Adrenal gland (tissue), 12 donors: ENCODE results near the gene CPPED1. TPM values are rescaled to one million over a fixed set of nuclear protein-coding genes. Genes with fewer than 3 reads are reported as not detected.

Experiments used
- DNase-seq, 7 donors: peaks; one replicate each; pipeline ENCODE4 v3.0.0-alpha.2; 2019 to 2020
- H3K27ac ChIP-seq, 5 donors: fragments of 200-600 bp; sonication (generic) in 4 of 5; 1 replicate in 3 of 5; 2 replicates in 2 of 5; pipeline versions ENCODE4 v1.5.1 to v1.8.0; 2016 to 2020; ENCODE audit warnings: mild to moderate bottlenecking in 1 of 5
- H3K27me3 ChIP-seq: fragments of 200-600 bp; 2 replicates; pipeline ENCODE4 v1.8.0; 2021
- H3K36me3 ChIP-seq, 2 donors: fragments of 200-600 bp; replicated peaks in 1 of 2; 1 replicate in 1 of 2; 2 replicates in 1 of 2; pipeline versions ENCODE4 v1.5.1 to v1.8.0; 2018 to 2022
- H3K4me1 ChIP-seq, 2 donors: fragments of 200-600 bp; replicated peaks in 1 of 2; 1 replicate in 1 of 2; 2 replicates in 1 of 2; pipeline versions ENCODE4 v1.5.1 to v1.8.0; 2018 to 2021
- H3K4me3 ChIP-seq, 4 donors: fragments of 200-600 bp; sonication (generic) in 3 of 4; one replicate each; pipeline ENCODE4 v1.5.1; 2016 to 2018
- H3K9me3 ChIP-seq, 3 donors: fragments of 200-600 bp; sonication (generic) in 1 of 3; replicated peaks in 1 of 3; 1 replicate in 2 of 3; 2 replicates in 1 of 3; pipeline versions ENCODE4 v1.5.1 to v1.8.0; 2016 to 2021
- POLR2A ChIP-seq, 2 donors: fragments of 450-650 bp; IDR thresholded peaks; one replicate each; pipeline ENCODE4 v1.6.1; 2017; ENCODE audit warnings: antibody characterized with exemption in 2 of 2, mild to moderate bottlenecking in 2 of 2, moderate library complexity in 1 of 2
- WGBS, 4 donors: extraction: QIAGEN DNeasy Blood & Tissue Kit in 2 of 4; methylation state at CpG; one replicate each; pipeline versions ENCODE4 v1.1.5 to v1.1.7; 2013 to 2017; 5-methylcytosine and 5-hydroxymethylcytosine counted together
- intact Hi-C, 2 donors: fragments of 100-400 bp; cut with DNase I; formaldehyde crosslinking; loops; one replicate each; pipeline versions ENCODE4 v1.14.1 to v1.15.0; 2022 to 2023
- polyA plus RNA-seq, 3 donors: library from polyadenylated mRNA; stranded (reverse); fragments of 200-250 nt in 2 of 3; fragments of 350-450 nt in 1 of 3; fragmentation: Illumina TruSeq in 1 of 3; extraction: RNeasy Lipid Tissue Mini Kit (QIAGEN cat#74804) in 1 of 3; gene quantifications; one replicate each; pipeline ENCODE4 v1.2.3, GENCODE V29; 2013 to 2014
- total RNA-seq, 9 donors: library from RNA; depleted of rRNA in 4 of 9; stranded (reverse); fragments of >200 nt in 4 of 9; fragments of 120-200 nt in 1 of 9; fragmentation: NEBNext Ultra II Directional in 1 of 9; extraction: Animal tissue kit (Norgen Biotek cat#: 25700) in 1 of 9; gene quantifications; one replicate each; pipeline versions ENCODE4 v1.1.0 to v1.2.4, GENCODE V29; 2013 to 2023
- TF ChIP-seq, protein P1 (sequence below), 6 experiments: fragments of 450-650 bp in 4 of 6; fragments of 200-600 bp in 2 of 6; sonication (generic) in 1 of 6; IDR thresholded peaks; 1 replicate in 5 of 6; 2 replicates in 1 of 6; pipeline versions ENCODE4 v1.5.1 to v1.8.0; 2016 to 2021; ENCODE audit warnings: antibody characterized with exemption in 6 of 6, mild to moderate bottlenecking in 2 of 6, moderate library complexity in 1 of 6
- donor health status: healthy with polysubstance abuse.
- donor health status: Bipolar disorder and iron deficiency.
- donor health status: DM: yes; HTN: yes; CAD: no.
- donor health status: DM: no; HTN: no; CAD: no.
- donor health status: DM: no; HTN: no; CAD: no.
- donor health status: DM: yes; HTN: yes; CAD: no.

The CPPED1 gene
- total and polyA plus RNA-seq, 12 donors = 8.1 to 38.1 (median 14.2) TPM

DNA sequence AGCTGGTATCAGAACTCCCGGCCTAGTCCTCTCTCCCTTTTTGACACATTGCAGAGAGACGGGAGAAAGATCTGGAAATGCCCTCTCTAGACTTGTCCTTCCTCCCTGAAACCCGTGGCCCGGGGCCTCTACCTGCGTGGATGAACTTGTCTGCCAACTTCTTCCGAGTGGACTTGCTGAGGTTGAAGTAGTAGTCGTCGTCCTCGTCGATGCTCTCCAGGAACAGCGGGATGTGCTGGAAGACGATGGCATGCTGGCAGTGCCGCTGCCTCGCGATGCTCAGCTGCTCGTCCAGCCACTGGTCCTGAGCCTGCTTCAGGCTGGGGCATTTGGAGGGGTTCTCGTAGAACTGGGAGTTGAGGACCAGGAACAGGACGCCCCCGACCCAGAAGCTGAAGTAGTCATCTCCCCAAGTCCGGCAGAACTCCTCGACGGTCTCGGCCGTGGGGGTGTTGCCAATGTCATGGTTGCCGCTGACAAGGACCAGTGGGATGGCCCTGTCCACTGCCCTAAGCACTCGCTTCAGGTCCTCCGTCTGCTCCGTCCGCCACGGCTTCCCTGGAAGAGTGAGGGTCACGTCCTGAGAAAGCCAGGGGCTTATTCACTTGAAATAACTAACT lies 99.1 kb downstream of the CPPED1 start:
- no peaks in the 10 kb centered on the region for H3K9me3 ChIP-seq
- no peak overlapping the region for H3K27ac ChIP-seq
- H3K4me3 ChIP-seq = no peak overlapping the region
- intact Hi-C loops = no loop called here
- DNase-seq = peak in 1 of 7 donors; percentile 35
- no peaks in the 10 kb centered on the region for H3K27me3 ChIP-seq
- no peaks in the 10 kb centered on the region for H3K36me3 ChIP-seq
- H3K4me1 ChIP-seq = no peaks in the 10 kb centered on the region
- 96 to 98% (median 96%) methylated on average over 15 to 31 of the region's 31 CpGs for WGBS, 4 donors
- TF ChIP-seq POLR2A (IDR thresholded peaks at IDR 0.05) = no peak
- TF ChIP-seq, protein P1, sequence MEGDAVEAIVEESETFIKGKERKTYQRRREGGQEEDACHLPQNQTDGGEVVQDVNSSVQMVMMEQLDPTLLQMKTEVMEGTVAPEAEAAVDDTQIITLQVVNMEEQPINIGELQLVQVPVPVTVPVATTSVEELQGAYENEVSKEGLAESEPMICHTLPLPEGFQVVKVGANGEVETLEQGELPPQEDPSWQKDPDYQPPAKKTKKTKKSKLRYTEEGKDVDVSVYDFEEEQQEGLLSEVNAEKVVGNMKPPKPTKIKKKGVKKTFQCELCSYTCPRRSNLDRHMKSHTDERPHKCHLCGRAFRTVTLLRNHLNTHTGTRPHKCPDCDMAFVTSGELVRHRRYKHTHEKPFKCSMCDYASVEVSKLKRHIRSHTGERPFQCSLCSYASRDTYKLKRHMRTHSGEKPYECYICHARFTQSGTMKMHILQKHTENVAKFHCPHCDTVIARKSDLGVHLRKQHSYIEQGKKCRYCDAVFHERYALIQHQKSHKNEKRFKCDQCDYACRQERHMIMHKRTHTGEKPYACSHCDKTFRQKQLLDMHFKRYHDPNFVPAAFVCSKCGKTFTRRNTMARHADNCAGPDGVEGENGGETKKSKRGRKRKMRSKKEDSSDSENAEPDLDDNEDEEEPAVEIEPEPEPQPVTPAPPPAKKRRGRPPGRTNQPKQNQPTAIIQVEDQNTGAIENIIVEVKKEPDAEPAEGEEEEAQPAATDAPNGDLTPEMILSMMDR (IDR thresholded peaks at IDR 0.05) = no peak

- H3K27ac ChIP-seq = no peak overlapping the region
- no peak overlapping the region for H3K4me3 ChIP-seq
- 74 to 90% (median 84%) methylated on average over 5 of the region's 5 CpGs for WGBS, 4 donors
- peak in 1 of 7 donors; percentile 41 for DNase-seq
- no peaks in the 10 kb centered on the region for H3K36me3 ChIP-seq
- TF ChIP-seq POLR2A (IDR thresholded peaks at IDR 0.05) = no peak
- TF ChIP-seq, protein P1 (IDR thresholded peaks at IDR 0.05) = no peak
- no peaks in the 10 kb centered on the region for H3K27me3 ChIP-seq
- H3K4me1 ChIP-seq = no peaks in the 10 kb centered on the region
- H3K9me3 ChIP-seq = no peaks in the 10 kb centered on the region
- intact Hi-C loops = no loop called here
Measured at GRCh38 chr16:12703935-12704334, 99.8 kb downstream of the CPPED1 start.

GRCh38 chr16:12700161-12700560 lies 103.5 kb downstream of the CPPED1 start:
- WGBS, 4 donors = 94 to 97% (median 95%) methylated on average over 2 to 3 of the region's 3 CpGs
- intact Hi-C loops = no loop called here
- no peaks in the 10 kb centered on the region for H3K27me3 ChIP-seq
- H3K9me3 ChIP-seq = no peaks in the 10 kb centered on the region
- no peaks in the 10 kb centered on the region for H3K4me1 ChIP-seq
- H3K36me3 ChIP-seq = no peaks in the 10 kb centered on the region
- no peak overlapping the region for H3K27ac ChIP-seq
- TF ChIP-seq, protein P1 (IDR thresholded peaks at IDR 0.05) = no peak
- TF ChIP-seq POLR2A (IDR thresholded peaks at IDR 0.05) = no peak
- no peak overlapping the region for H3K4me3 ChIP-seq
- DNase-seq = no peak

GRCh38 chr16:12699161-12699560 lies 104.5 kb downstream of the CPPED1 start:
- intact Hi-C loops = no loop called here
- Histone ChIP-seq H3K36me3 (no peaks in the 10 kb centered on the region), H3K27me3 (no peaks in the 10 kb centered on the region), H3K9me3 (no peaks in the 10 kb centered on the region), H3K4me1 (no peaks in the 10 kb centered on the region), H3K27ac (no peak overlapping the region), H3K4me3 (no peak overlapping the region)
- WGBS, 4 donors = 81 to 84% (median 84%) methylated on average over 7 of the region's 7 CpGs
- TF ChIP-seq, protein P1 (IDR thresholded peaks at IDR 0.05) = no peak
- TF ChIP-seq POLR2A (IDR thresholded peaks at IDR 0.05) = no peak
- DNase-seq = no peak
